GM21619 (cell line): Measurements from ENCODE around the gene IFRD1.
"Not testable (repeated sequence)": the region's sequence is repeated elsewhere in the genome, so short reads cannot be mapped to it uniquely, and the experiment has no call there.

Source experiments
- ATAC-seq: cut with Tn5 transposase; IDR thresholded peaks from one replicate; pipeline ENCODE4 v1.9.1; 2021; ENCODE audit not compliant: unreplicated experiment

Gene IFRD1

DNA sequence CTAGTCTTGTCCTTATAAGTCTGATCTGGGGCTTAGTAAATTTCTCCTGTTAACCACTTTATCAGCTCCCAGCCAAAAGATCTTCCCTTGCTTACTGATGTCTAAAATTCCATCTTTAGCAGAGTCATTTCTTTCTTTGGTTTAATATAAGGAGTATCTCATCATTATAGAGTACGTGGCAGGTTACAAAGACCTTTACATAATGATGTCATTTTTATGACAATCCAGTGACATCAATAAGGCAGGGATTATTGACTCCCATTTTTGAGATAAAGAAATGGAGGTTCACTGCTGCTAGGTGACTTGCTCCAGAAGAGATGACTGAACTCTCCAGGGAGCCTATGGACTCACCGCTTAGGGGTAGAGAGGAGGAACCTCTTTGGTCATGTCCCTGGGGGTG is 8.1 kb upstream of the IFRD1 start:
- ATAC-seq, result no peak

DNA sequence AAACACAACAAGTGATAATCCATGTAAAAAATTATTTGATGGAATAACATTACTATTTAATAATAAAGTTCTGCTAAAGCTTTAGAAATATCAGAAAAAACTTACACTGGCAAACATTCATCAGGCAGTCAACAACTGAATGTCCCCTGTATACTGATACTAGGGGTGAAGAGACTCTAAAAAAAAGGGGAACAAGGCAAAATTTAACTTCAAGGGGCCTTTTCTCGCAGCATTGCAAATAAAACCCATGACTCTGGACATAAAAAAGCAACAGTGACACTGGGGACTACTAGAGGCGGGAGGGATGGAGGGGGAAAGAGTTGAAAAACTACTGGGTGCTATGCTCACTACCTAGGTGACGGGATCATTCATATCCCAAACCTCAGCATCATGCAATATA is 5.8 kb upstream of the IFRD1 start:
- ATAC-seq, result no peak

DNA sequence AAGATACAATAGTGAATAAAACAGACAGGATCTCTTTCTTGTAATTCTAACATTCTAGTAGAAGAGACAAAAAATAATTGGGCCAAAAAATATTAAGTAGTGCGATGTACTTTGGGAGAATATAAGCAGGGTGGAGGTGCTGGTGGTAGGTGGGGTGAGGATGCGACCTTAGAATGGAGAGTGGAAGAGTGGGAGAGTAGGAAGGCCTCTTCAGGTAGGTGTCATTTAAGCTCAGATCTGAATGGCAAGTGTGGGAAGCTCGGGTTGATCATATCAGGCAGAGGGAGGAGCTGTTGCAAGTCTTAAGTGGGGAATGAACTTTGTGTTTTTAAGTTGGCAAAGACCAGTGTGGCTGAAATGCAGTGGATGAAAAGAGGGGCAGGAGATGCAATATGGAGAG is 3.8 kb upstream of the IFRD1 start:
- ATAC-seq, result no peak

DNA sequence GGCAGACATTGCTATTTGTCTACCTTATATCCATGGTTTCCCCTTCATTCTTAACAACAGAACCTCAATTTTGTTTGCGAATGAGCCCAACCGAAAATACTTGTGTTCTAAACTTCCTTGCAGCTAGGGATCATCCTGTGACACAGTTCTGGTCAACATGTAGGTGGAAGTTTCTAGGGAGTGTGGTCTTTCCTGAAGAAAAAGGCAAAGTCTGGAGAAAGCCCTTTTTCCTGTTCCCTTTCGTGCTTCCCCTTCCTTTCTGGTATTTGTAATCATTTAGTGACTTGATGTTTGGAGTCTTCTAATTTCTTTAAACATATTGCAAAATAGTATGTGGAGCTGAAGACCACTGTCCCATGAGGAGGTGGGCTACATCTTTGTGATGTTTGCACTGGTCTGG is 2.9 kb upstream of the IFRD1 start:
- no peak for ATAC-seq

DNA sequence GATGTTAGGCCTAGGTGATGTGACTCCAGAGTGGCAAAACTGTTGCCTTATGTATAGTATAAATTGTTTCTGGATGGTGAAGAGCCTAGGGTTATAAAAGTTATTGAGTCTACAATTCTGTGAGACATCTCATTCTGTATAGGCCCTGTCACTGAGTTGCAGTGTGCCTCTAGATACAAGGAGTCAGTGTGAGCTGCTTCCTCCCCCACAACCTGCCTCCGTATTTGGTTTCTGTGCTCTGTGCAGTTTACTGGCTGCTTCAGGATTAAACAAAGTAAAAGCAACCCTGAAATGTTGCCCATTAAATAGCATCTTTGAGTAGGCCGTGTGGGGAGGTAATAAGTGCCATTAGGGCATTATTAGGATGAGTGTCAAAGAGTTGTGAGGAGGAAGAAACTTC is 1.9 kb upstream of the IFRD1 start:
- no peak for ATAC-seq

DNA sequence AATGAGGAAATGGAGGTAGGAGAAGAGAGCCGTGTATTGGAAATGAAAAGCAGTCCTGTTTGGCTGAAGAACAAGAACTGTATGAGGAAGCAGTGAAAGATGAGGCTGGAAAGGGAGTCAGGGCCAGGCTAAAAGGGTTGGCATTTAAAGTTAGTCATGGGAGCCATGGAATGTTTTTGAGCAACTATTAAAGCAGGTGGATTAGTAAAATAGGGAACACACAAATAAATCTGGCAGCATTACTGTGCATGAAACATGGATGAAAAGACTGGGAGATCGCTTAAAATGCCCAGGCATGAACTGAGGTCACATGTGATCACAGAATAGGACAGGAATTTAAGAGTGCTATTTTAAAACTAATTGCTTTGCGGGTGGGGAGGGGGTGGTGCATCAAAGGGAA is 1.4 kb upstream of the IFRD1 start:
- no peak for ATAC-seq

DNA sequence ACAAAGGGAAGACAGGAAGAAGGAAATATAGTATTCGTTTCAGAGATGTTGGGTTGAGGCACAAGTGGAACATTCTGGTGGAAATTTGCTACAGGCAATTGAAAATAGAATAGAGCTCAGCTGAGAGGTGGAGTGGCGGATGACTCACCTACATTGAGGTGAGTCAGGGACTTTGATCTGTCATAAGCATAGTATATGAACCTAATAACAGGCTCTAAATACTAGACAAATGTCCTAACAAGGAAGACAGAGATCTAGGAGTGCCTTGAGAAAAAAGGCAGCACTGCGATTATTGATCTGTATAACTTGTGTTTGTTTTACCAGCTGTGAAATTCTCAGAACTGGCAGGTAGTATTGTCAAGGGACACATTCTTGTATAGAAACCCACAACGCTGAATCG is 907 bp upstream of the IFRD1 start:
- ATAC-seq, result no peak

DNA sequence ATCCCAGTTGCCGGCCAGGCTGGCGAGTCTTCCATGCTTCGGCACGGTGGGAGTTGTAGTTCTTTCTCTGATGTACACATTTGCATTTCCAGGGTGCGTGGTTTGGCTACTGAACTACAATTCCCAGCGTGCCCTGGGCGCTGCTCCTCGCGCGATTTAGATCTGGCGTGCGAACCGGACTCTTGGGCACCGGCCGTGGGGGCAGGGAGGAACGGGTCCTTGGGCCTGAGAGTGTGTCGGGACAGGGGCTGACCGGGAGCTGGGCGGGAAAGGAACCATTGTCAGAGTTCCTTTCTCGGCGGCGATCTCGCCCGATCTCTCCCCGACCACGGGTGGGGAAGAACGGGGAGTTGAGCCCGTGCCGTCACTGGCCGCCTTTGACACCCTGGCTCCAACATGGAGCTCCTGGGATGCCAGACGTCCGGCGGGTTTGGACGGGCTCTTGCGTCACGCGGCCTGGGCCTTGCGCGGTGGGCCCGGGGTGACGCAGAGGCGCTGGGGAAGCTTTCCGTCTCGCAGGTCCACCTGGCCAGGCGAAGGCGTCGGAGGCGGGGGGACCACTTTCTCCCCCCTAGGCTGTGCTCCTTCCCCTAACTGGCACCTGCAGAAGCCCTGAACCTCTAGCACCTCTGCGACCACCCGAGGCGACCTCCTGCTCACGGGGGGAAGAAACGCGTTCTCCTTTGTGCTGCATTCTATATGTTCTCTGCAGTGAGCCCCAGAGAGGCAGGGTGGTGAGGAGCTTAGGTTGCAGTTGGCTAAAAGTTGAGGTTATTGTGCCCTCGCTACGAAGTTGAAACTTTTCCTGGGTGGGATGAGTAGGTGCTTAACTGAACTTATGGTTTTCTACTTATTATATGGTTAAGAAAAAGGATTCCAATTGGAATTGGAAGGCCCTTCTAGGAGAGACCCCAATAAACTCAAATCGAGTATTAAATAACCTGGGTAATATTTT is 824 bp downstream of the IFRD1 start:
- peak; percentile 80 for ATAC-seq

DNA sequence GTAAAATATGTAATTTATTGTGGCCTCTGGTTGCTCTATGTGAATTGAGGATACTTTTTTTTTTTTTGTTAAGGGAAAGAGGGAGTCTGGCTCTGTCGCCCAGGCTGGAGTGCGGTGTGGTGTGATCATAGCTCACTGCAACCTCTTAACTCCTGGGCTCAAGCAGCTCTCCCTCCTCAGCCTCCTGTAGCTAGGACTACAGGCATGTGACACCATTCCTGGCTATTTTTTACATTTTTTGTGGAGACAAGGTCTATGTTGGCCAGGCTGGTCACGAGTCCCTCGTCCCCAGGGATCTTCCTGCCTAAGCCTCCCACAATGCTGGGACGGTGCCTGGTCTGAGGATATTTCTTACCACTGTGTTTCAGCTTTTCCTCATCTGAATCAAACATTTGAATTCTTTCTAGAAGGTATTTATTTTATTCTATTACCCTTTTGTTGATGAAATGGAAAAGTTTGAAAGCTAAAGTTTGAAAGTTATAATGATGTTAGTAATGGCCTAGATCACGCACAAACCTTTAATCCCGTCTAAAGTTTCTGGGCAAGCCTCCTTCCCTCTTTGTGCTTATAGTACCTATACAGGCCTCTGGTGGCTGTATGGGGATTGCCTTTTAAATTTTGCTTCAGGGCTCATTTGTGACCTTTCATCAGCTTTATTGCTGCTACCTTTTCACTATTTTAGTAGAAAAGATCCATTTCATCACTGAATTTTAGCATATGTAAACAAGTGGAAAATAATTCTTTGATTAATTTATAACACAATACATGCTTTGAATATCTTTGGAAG is 2.0 kb downstream of the IFRD1 start:
- no peak for ATAC-seq

DNA sequence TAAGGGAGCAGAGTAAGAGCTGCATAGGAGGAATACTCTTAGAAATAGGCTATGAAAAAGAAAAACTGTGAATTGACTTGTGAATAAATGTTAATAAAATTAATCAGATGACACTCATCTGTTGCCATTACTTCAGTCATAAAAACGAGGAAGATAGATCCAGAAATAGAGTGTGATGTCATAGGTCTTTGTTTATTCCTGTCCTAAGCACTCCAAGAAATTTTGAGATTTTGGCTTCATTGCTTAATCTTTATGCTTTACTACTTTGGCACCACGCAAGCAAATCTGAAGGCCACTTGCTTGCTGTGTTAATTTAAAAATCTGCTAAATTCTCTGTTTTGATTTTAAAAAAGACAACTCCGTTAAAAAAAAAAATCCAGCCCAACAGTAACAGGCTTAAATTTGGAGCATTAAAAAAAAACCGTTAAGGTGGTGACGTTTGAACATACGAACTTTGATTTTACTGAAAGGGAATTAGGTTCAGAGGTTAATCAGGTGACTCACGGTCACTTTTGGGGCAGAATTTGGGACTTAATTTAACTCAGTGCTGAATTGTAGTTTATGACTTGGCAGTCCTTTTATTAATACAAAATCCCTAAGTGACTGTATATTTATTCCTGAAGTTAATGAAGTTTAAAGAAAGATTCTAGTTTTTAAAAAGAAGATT is 3.4 kb downstream of the IFRD1 start:
- ATAC-seq, result no peak

DNA sequence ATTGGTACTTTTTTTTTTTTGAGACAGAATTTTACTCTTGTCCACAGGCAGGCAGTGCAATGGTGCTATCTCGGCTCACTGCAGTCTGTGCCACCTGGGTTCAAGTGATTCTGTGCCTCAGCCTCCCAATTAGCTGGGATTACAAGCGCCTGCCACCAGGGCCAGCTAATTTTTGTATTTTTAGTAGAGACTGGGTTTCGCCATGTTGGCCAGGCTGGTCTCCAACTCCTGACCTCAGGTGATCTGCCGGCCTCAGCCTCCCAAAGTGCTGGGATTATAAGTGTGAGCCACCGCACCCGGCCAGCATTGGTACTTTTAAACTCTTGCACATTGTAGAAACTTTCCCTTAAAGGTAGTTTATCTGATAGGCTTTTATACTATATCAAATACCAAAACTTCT is 3.9 kb downstream of the IFRD1 start:
- not testable (repeated sequence) for ATAC-seq

DNA sequence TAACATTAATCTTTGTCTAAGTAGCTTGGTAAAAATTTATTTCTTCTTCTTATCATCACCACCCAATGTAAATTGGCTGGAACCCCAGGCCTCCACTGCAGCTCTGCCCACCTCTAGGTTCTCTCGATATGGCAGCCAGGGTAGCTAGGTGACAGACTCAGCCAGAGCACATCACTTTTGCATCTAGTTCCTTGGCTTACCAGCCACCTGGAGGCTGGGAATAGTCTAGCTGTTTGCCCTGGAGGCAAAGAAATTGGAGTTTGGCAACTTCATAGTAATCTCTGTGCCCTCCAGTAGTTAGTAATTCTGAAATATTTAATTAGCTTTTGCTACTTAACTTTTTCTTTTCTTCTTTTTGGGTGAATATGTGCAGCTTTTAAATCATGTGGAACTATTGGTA is 9.4 kb downstream of the IFRD1 start:
- no peak for ATAC-seq

DNA sequence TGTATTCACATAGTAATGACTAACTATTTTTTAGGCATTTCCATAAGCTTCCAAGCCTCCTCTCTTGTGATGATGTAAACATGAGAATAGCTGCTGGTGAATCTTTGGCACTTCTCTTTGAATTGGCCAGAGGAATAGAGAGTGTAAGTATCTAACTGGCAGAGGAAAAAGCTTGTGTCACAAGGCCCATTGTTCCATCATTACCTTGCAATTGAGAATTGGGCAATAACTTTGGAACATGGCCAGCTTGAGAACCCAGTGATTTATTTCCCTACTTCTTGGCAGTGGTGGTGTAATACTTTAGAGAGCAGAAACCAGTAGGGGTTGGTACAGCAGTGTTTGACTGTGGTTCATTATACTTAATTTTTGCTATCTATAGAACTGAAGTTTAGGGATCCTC is 12.0 kb downstream of the IFRD1 start:
- ATAC-seq, result no peak

DNA sequence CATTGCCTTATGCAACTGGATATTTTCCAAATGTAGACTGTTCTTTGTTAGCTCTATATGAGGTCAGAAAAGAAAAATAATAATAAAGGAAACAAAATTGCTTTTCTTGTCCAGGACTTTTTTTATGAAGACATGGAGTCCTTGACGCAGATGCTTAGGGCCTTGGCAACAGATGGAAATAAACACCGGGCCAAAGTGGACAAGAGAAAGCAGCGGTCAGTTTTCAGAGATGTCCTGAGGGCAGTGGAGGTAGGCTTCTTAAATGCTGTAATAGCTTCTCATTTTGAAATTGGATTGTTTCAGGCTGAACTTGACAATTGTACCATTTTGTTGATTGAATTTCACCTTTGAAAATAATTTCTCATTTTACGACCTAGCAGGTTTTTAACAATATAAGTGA is 17.6 kb downstream of the IFRD1 start:
- no peak for ATAC-seq

DNA sequence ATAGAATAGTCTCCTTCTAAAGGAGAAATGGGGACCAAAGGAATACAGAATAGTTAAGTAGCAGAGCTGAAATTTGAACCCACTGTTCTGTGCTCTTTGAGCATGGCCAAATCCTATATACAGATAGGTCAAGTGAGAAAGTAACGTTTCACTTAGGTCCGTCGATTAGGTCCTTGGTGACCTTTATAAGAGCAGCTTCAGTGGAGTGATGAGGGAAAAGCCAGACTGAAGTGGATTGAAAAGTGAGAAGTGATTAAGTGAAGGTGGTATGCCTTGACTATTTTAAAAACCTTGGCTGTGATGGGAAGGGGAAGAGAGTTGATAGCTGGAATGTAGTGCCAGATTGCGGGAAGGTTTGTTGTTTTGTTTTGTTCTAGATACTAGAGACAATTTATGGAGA is 19.9 kb downstream of the IFRD1 start:
- no peak for ATAC-seq

DNA sequence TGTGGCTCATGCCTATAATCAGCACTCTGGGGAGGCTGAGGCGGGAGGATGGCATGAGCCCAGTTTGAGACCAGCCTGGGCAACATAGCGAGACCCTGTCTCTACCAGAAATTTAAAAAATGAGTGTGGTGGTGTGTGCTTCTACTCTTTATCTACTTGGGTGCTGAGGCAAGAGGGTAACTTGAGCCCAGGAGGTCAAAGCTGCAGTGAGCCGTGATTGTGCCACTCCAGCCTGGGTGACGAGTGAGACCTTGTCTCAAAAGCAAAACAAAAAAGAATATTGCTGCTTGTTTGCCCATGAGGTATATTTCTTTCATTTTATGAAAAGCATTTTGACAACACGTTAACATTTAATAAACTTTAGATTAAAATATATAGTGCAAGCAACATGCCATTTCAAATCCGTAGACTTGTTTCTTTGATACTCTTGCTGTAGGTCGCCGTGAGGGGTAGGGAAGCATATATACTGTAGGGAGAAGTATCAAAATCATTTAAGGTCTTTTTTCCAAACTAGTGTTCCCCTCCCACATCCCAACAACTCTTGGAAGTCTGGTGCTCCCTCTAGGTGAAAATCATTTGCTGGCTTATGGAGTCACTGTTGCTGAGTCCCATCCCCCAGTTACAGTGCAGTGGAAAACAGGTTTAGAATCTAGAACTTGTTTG is 26.3 kb downstream of the IFRD1 start:
- no peak for ATAC-seq

DNA sequence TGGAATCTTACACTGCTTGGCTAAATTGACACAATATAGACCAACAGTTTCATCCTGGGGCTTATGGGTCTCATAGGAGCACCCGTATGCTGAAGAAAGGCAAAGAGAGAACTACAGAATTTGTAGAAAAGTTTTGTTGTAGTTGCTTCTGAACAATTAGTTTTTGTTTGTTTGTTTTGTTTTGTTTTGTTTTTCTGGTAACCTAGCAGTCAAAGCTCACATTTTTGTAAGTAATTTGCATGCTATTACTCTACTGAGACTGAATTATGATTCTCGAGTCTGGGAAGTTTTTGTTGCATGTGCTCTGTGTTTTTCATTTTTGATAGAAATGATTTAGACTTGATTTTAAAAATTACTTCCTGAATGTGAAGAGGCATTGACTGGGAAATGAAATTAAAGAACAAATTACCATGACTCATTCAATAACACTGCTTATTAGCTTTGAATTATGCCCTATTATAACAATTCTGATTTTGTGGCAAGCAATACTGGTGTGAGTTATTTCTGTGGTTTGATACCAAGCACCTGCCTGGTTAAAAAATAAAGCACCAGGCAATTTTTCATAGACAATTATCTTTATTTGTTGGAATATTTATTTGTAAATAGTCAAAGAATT is 31.0 kb downstream of the IFRD1 start:
- ATAC-seq, result no peak

DNA sequence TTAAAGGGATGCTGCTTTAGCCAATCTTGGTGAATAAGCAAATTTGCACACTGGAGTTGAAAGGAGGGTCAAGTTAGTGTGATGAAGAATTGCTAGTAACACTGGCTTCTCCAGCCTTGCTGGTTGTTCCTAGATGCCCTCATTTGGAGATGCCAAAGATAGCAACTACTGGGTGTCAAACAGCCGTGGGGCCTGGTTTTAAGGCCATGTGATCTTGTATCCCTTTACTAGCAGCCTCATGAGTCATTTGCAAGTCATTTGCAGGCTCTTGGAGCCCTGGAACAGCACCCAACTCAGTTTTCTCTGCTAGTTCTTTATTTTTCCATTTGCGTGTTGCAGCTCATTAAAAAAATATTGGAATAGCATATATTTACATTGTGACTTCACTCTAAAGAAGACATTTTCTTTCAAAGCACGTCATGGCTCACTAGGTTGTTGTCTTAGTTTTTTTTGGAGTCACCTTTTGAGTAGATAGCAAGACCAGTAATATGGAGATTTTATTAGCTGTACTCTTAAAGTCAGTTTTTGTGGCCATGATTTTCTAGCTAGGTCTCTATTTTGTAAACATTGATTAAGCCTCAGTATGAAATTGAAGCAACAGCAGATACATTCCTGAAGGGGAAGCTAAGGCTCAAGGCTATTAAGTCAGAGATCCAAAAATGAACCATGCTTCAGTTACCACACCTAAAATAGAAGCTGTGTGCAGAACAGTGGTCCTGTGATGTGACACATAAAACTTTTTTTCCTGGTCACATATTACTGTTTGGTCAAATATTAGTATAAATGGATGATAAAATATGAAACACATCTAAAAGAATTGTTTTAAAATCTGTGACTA is 31.8 kb downstream of the IFRD1 start:
- no peak for ATAC-seq

DNA sequence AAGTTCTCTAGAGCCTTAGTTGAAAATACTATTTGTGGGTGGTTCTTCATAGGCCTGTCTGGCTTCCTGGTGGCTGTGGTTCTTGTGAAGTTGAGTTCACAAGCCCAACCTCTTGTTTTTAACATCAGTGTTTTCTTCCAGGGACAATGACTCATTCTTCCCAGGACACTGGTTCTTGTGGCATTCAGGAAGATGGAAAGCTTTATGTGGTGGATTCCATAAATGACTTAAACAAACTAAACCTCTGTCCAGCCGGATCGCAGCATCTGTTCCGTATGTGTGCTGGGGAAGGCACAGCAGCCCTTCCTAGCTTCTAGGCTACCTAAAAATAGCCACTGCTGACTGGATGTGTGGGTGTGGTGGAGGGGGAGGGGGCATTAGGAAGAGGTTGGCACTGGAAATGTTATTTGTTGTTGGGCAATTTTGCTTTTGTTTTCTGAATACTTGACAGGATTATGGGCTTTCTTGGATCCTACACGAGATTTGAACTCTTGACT is 34.5 kb downstream of the IFRD1 start:
- no peak for ATAC-seq

DNA sequence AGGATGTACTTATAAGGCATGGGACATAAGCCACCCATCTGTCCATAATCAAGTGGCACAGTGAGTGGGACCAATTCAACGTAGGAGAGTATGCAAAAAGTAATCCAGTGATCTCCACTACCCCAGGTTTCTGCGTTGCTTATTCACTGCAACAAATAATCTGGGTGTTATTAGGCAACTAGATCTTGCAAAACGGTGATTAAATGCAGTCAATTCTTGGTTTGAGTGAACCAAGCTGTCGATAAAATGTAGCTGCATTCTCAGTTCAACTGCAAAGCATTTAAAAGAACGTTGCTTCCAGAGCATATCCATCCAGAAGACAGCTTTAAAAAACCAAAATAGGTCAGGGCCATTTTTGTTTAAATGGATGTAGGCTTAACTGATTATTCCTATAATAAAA is 35.5 kb downstream of the IFRD1 start:
- ATAC-seq, result no peak
